ENCODE data around the gene LSAMP. TPM values are rescaled to one million over a fixed set of nuclear protein-coding genes. Genes with fewer than 3 reads are reported as not detected.
A peak's percentile ranks its signal among the peaks of the same experiment; 100 is the strongest.

LSAMP gene
- total RNA-seq, 1 experiment from 2014 or later: not detected

DNA sequence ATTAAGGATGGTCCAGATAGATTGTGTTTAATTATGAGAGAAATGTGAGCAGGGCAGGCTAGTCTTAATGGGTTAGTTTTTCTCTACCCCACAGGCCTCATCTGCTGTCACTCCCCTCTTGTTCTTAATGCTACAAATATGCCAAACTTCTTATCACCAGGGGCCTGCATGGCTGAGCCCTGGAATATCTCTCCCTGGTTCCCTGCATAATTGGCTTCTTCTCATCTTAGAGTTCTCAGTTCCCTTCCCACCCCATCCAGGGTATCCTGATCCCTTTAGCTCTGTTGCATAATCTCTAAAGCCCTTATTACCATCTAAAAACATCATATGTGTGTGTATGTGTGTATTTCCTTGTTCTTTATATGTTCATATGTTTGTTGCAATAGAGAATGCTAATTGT, 279.6 kb downstream of the LSAMP start:
- DNase-seq (ENCODE audit: low spot score): no peak

DNA sequence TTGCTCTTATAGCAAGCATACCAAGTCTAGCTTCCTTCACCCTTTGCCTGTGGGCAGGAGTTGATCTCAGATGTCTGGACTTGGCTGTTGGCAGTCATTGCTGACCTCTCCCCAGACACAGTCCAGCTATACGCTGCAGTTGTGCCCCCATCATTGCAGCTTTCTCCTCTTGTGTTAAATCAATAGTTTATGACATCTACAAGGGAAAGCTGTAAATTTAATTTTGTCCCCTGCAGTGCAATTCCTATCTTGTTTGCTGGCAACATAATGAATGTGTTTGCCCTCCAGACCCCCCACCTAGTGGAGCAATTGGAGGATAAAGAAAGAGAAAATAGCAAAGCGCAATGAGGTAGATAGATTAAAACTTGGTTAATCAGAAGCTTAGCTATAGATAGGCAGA, 280.2 kb downstream of the LSAMP start:
- DNase-seq (ENCODE audit: low spot score): no peak

DNA sequence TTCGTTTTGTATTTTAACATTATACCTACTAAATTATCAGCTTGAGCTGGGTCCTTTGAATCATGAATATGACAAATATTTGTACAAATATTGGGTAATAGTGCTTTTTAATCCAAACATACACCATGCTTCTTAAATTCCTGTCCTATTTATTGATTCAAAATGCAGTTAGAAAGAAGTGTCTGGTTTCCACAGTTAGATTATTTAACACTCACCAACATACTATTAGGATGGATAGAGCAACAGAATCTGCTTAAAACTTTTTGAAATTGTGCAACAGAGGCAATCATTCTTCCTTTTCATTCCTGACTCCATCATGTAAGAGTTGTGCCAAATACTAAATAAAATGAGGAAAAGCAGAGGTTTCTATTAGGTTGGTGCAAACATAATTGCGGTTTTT, 281.2 kb downstream of the LSAMP start:
- DNase-seq (ENCODE audit: low spot score): no peak

DNA sequence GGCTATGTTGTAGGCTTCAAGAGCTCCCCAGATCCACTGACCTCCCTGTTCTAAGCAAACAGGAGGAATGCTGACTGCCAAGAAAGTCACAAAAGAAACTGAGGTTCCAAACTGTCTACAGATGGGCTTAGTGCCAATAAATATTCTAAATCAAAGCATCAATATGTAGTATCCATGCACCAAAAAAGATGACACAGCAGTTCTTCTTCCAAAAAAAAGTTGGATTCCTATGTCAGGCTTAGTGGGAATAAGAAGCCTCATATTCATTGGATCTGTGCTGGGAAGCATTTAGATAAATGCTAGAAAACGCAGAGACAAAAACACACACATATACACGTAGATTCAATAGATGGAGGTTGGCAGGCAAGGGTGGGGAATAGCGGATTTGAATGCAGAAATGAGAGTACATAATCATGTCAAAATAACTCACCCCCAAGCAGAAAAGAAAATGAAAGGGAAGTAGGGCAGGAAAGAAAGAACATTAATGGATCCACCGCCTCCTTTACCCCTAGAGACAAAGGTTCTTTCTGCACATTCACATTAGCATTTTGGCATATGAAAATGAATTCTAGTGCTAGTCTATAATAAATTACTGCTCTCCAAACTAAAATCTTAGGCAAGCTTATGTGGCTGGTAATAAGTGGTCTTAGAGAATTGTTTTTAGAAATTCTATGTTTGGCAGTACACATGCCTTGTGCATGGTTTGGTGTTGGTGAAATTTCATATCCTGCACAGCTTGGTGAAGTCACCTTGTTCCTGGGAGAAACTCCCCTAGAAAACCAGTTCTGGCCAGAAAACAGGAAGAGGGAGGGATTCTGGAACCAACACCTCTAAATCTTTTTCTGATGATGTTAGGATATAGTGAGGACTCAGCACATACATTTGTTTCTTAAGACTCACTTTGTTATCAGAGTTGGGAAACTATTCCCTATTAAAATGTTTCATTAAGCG, 283.4 kb downstream of the LSAMP start:
- DNase-seq (ENCODE audit: low spot score): no peak

DNA sequence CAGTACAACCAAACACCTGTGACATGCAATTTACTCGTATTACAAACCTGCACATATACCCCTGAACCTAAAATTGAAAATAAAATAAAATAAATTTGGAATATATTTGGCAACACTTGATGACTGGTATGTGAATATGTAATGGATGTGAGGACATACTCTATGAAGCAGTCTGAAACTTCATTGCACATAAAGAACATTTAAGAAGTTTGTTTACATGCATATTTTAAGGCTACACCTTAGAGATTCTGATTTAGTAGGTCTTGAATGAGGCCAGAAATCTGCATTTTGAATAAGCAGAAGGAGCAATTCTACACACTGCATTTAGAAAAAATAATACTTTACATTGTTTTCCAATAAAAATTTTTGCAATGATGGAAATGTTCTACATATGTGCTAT, 284.7 kb downstream of the LSAMP start:
- no peak for DNase-seq (ENCODE audit: low spot score)

DNA sequence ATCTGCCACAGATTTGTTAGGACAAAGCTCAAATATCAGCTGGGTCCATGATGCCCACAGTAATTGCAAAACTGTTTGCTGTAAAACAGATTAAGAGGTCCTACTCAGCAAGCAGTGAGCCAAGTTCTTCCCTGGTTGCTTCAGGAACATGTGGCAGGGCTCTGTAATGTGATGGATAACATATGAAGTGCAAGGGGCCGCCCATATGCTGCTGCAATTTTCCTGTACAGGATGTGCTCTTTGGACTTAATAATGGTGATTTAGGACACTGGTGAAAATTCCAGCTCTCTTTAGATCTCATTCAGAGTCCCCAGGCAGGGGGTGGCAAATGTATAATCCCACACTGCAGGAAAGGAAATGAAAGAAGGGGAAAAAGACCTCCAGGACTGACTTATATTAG, 289.4 kb downstream of the LSAMP start:
- no peak for DNase-seq (ENCODE audit: low spot score)

DNA sequence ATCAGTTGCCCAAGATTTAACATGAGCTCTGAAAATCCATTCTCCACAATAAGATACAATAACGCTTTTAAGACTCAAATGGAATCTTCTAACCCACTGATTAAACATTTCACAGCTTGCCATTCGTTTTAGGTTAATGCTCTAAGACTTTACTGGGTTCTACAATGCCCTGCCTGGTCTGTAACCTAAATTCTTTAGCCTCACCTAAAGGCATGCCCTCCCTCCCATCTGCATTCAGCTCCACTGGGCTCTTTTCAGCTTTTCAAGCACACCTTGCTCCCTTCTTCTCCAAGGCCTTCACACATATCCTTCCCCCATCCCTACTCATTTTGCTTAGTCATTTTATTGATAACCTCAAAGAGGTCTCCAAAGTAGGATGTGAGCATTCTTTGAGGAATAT, 290.9 kb downstream of the LSAMP start:
- DNase-seq (ENCODE audit: low spot score): no peak

DNA sequence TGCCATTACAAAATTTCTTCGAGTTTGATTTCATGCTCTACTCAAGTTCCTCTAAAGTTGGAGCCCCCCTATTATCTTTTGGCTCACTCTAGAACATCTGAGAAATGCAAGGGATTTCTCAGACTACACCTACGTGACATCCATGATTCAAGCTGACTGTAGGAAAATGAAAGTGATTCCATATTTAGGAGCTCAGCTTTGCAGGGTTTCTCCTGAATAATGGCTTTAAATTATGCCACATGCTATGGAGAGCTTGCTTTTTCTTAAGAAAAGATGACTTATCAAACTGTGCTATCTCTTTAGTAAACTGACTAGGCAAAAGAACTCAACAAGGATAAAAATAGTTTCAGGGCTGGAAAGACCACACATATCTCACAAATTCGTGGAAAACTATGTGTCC, 292.1 kb downstream of the LSAMP start:
- DNase-seq (ENCODE audit: low spot score): no peak

DNA sequence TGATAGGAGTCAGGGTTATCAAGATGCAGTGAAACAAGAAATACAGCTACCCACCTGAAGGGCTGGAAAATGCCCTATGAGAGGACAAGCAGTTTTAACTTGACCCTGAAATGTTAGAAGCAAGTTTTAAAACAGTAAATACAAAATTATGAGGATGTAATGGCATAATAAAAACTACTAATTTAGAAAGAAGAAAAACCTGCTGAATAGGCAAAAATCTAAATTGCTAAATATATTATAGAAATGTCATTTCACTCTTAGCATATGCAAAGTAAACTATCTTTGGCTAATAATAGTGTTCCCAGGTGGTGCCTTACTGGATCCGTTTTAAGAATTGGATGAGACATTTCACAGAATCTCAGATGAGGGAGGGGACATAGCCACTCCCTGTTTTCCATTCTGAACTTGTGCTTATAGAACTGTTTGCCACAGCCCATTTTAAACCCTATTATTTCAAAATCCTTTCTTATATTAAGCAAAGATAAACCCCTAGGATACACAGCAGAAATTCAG, 294.6 kb downstream of the LSAMP start:
- no peak for DNase-seq (ENCODE audit: low spot score)

DNA sequence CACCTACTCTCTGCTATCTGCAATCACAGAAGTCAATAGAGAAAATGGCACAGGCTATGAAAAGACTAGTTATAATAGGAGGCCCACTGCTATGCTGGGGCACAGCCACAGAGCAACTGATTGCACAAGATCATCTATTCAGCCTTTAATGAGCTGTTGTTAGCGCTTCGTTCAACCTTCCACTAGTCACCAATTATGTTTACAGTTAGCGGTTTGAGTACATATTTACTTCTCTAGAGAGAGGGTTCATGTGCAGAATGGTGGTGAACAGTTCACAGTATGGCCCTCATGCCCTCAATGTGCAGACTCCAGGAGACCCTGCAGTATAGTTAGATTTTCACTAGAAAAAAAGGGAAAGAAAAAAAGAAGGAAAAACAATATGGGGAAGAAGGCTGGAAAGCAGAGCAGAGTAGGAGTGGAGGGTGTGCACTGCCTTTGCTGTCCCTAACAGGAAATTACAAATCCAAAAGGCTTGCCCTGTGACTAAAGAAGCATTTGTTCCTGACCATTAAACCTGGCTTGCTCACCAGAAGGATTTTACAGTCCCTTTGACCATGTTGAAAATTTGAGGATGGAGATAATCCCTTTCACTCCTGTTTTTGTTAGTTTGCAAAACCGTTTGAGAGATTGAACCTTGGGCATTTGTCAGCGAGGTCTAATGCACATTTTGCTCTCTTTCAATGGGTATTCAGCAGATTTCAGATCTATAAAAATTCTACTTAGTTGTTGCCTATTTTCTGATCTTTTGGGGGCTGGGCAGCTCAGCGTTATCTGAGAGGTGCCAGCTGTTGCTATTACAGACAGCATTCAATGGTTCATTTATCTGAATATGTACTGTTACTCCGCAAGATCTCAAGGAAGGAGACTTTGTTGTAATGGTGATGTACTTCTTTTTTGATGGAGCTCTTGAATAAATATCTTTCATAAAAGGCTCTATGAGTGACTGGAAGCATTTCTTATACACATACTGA, 296.1 kb downstream of the LSAMP start:
- no peak for DNase-seq (ENCODE audit: low spot score)

DNA sequence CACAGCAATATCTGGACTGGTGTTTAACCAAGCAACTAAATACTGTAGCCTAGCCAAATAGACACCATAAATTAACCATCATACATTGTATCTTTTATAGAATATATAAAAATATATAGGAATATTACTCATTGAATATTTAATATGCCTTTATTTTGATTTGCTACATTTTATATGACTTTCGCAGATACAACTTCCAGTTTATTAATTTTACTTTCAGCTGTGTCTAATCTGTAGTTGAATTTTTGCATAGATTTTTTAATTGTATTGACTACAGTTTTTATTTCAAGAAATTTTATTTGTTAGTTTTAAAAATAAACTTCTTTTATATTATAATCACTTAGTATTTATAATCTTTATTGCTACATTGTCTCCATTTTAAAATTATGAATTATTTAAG, 299.7 kb downstream of the LSAMP start:
- no peak for DNase-seq (ENCODE audit: low spot score)

DNA sequence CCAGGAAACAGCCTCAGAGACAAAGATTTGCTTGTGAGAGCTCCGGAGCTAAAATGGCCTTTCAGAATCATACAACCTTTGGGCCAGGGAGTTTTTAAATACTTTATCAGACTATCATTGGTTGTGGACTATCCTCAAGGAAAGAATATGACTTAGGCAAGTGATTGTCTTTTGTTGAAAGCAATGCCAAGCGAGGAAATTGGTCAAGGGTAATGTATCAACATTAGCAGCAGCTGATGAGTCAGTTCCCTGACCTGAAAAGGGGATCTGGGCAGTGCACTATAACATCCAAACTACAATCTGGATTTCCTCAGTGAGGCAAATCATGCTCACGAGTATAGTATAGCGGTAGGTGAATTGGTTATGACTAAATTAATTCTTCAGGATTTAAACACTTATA, 303.6 kb downstream of the LSAMP start:
- no peak for DNase-seq (ENCODE audit: low spot score)

DNA sequence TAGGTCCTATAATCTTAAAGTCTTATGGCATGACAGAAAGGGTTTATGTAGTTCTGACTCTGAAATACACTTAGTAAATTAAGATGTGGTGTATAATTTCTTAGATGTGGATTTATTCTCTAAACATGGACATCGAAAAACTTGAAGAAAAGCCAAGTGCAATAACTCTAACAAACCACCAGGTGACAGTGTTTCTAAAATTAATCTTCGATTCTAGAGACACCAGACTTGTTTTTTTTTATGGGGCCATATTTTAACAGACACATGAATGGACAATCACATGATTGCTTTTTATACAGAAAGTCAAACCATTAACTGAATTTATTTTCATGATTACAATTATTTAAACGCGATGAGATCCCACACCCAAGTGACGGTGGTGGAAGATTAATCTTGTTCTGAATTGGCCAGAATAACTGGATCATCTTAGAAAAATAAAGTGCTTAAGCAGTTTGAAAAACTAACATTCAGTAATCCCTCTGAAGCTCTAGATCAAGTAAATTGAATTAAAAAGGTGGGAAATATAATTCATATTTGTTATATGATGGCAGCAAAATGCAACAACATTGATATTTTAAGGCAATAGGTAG, 305.1 kb downstream of the LSAMP start:
- DNase-seq (ENCODE audit: low spot score): peak; percentile 69

DNA sequence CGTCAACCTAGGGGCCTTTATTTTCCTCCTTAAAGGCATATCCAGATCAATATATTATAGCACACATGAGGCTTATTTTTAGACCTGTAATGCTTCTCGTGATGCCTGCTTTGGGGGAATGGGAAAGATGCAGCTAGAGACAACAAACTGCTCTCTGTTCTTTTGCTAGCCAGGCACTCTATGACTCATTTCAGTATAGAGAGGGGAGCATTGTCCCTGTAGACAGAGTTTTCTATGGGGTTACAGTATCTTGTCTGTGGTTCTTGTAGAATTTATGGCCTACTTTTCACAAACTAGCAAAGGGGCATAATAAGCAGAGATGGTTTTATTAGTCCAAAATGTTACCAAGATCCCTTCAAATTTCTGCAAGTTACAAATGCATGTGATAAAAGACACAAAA, 305.6 kb downstream of the LSAMP start:
- no peak for DNase-seq (ENCODE audit: low spot score)

DNA sequence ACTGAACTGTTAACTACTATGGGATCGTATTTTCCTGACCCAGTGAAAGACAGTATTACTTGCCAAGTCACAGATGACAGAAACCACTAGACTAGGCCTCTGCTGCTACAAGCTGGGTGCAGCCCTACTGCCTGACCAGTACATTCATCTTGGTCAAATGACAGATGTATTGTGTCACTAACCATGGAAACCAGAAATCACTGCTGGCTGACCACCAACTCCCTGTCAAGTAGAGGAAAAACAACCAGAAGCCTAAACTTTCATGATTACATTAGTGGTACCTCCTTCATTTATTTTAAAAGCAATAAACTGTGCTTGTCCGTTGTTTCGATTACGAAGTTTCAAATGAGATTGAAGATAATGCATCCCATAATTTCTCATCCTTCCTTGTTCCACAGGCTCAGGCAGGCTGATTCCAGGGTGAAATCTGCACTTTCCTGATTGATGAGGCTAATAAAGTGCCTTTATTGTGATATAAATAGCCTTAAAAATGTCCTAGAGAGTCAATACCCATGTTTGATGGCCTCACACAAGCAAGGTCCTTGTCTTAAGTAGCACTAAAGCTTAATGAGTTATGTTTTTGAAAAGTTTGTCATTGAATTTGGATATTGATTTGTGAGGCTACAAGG, 309.7 kb downstream of the LSAMP start:
- DNase-seq (ENCODE audit: low spot score): no peak

DNA sequence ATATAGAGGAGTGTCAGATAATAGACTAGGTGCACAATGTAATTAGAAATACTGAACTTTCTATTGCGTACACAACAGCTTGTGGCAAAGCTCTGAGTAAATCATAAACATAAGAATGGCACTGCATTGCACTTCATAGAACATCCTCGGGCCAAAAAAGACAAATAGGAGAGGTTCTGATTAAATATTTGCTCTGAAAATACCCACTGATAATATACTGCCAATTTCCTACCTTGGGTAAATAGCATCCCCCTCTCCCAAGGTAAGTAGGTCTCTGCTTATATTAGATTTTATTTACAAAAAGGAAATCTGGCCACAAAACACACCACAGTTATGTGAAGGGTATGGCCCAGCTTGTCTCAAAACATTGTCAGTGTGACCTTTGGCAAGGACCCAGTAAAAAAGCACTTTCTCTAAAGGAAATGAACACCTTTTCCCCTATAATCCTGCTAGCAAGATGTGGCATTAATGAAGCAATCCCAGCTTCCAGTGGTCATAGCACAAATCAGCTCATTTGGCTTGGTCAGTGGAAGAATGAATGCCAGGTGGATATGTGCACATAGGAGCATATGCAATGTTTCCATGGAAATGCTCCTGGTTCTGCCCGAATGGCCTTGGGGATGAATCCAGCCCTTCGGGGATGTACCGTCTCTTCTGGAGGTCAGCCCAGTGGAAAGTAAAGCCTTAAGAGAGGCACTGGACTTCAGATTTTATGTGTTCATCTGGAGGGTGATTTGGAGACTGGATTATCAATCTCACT, 315.9 kb downstream of the LSAMP start:
- DNase-seq (ENCODE audit: low spot score): no peak

DNA sequence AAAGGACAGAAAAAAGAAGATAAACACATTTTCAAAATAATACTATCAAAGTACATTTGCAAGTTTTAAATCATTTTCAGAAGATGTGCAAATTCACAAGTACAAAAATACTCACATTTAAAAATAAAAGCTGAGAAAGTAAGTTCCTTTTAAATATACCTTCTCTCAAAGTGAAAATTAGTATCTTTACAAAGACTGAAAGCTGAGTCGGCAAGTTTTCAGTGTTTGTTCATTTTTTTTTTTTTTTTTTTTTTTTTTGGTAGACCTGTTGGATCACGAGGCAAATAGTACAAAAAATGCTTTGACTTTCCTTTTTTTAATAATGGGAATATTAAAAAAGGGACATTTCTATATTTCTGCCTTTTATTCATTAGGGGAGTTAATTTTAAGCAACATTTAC, 317.8 kb downstream of the LSAMP start:
- no peak for DNase-seq (ENCODE audit: low spot score)

DNA sequence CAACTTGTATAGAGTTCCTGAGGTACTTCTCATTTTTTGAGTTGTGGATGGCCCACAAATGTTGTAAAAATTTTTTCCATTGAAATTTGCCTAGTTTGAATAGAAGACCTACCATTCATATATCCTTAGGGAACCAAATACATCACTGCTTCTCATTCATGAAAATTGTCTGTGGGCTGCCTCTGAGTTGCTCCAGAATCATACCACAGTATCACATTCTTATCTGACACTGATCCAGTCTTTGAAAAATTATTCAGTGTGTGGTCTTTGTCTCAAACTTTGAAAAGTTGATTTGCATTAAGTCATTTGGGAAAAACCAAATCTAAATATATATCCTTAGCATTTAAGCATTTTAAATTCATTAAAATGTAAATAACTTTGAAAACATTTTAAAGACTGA, 321.1 kb downstream of the LSAMP start:
- no peak for DNase-seq (ENCODE audit: low spot score)

DNA sequence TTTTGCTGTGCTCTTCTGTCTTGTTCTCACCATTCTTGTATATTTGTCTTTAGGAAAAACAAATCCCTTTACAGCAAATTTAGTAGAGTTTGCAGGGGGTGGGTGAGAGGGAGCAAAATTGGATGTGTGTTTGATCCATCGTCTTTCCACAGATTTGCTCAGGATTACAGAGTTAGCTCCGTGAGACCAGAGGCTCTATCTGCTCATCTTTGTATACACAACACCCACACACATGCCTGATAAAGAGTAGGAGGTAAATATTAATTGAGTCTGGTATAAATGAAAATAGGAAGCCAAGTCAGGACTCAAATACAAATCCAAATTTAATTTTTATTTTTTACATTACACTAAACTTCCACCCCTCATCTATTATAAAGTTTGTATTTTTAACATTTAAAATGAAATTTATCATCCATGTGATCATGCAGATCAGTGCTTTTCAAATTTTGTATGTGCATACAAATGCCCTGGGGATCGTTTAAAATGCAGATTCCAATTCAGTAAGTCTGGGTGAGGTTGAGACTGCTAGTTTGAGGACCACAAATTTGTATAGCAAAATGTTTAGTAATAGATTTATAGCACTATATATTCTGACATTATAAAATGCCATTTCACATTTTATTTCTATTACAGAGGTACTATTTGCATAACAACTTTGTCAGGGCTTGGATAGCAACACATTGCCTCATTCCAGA, 326.7 kb downstream of the LSAMP start:
- DNase-seq (ENCODE audit: low spot score): no peak

DNA sequence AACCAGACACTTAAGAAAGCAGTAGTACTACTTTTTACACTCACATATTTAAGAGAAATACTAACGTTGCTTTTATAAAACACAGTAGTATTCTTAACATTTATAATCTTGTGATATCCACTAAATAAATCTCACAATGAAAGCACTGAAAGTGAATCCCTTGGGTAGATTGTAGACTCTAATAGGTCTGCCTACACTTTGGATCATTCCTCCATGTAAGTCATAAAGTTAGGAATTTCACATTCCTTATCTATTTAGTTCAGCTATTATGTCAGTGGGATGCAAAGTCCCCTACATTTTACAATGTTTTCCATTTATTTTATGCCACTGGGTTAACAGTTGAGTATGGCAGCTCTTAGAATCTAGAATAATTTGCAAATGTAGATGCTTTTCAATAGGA, 330.7 kb downstream of the LSAMP start:
- no peak for DNase-seq (ENCODE audit: low spot score)
